Uterus (tissue), 2 donors: ENCODE results near the gene TRAF3.

Experiments
- POLR2A ChIP-seq, 2 donors: fragments of 450-650 bp; IDR thresholded peaks; one replicate each; pipeline ENCODE4 v1.6.1; 2016; ENCODE audit warnings: antibody characterized with exemption in 2 of 2, mild to moderate bottlenecking in 1 of 2, moderate library complexity in 1 of 2
- TF ChIP-seq, protein P1 (sequence below), 4 experiments: fragments of 200-600 bp in 2 of 4; fragments of 450-650 bp in 2 of 4; sonication (generic) in 2 of 4; IDR thresholded peaks; one replicate each; pipeline ENCODE4 v1.5.1; 2016 to 2019; ENCODE audit warnings: antibody characterized with exemption in 4 of 4, mild to moderate bottlenecking in 2 of 4, moderate library complexity in 1 of 4

DNA sequence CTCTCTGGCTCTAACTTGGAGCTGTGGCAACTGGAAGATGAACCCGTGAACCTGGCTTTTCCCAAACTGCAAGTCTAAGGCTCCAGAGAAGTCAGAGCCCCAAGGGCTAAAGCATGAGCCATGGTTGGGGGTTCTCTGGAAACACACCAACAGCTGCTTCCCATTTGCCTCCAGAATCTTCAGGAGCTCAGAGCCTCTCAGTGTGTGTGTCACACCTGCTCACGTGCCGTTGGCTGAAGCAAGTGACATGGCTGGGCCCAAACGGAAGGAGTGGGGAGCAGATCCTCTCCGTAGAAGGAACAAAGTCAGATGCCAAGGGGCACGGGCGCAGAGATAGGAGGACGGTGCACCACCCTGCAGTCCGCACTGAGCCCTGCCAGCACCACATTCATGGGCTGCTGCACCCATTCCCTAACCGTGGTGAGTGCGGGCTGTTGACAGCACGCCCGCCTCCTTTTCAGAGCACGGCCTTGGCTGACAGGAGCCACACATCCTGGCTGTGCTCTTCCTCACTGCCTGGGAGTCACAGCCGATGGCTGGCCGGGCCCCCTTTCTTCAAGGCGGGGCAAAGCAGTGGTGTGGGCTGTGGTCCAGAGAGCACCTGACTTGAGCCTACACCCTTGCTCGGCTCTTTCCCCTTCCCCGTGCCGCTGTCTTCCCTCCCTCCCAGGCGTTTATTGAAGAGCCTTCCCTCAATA is 16.6 kb upstream of the TRAF3 start:
- TF ChIP-seq, protein P1, sequence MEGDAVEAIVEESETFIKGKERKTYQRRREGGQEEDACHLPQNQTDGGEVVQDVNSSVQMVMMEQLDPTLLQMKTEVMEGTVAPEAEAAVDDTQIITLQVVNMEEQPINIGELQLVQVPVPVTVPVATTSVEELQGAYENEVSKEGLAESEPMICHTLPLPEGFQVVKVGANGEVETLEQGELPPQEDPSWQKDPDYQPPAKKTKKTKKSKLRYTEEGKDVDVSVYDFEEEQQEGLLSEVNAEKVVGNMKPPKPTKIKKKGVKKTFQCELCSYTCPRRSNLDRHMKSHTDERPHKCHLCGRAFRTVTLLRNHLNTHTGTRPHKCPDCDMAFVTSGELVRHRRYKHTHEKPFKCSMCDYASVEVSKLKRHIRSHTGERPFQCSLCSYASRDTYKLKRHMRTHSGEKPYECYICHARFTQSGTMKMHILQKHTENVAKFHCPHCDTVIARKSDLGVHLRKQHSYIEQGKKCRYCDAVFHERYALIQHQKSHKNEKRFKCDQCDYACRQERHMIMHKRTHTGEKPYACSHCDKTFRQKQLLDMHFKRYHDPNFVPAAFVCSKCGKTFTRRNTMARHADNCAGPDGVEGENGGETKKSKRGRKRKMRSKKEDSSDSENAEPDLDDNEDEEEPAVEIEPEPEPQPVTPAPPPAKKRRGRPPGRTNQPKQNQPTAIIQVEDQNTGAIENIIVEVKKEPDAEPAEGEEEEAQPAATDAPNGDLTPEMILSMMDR (IDR thresholded peaks at IDR 0.05): no peak
- TF ChIP-seq POLR2A (IDR thresholded peaks at IDR 0.05): no peak
